ENCODE measurements around the gene ARHGAP30. TPM values are rescaled to one million over a fixed set of nuclear protein-coding genes. Genes with fewer than 3 reads are reported as not detected.
A peak's percentile ranks its signal among the peaks of the same experiment; 100 is the strongest.

The ARHGAP30 gene
- total and polyA plus RNA-seq, 2 donors (not counting 1 experiment from before 2014, with no cell fraction given), result not detected

- Histone ChIP-seq H3K27me3 (ENCODE audit: control insufficient read depth, insufficient read depth, low read length) (no peaks in the 10 kb centered on the region), H3K4me3 (replicated peaks in 1 of 4; ENCODE audit: control extremely low read depth in 1 of 4, insufficient read depth in 1 of 4, low read depth in 3 of 4, low read length in 4 of 4) (no peak overlapping the region), H3K9ac (ENCODE audit: insufficient read depth, low read length) (no peak overlapping the region), H3K9me3 (ENCODE audit: control insufficient read depth, insufficient read depth, low read depth, low read length) (no peaks in the 10 kb centered on the region), H3K4me1 (ENCODE audit: control insufficient read depth, extremely low read depth, insufficient read depth, low read length) (no peaks in the 10 kb centered on the region), H2AFZ (ENCODE audit: low read length) (no peak overlapping the region), H3K27ac (ENCODE audit: insufficient read depth, low read length) (no peak overlapping the region), H4K20me1 (ENCODE audit: control insufficient read depth, extremely low read depth, insufficient read depth, low read length) (no peaks in the 10 kb centered on the region), H3K36me3 (ENCODE audit: control insufficient read depth, insufficient read depth, low read length) (no peaks in the 10 kb centered on the region), H3K4me2 (ENCODE audit: extremely low read depth, insufficient read depth, low read length) (no peak overlapping the region), H3K79me2 (ENCODE audit: control insufficient read depth, insufficient read depth, low read length) (no peaks in the 10 kb centered on the region)
- DNase-seq (ENCODE audit: low read depth in 2 of 2), result no peak
- TF ChIP-seq CTCF (conservative IDR thresholded peaks at IDR 0.05 in 1 of 2, IDR thresholded peaks at IDR 0.05 in 1 of 2; ENCODE audit: low read depth in 1 of 2, low read length in 2 of 2), result no peak
- no peak for TF ChIP-seq EZH2 (IDR thresholded peaks at IDR 0.05; ENCODE audit: low read length, missing control alignments)
Measured at GRCh38 chr1:161009602-161010211, 60.0 kb downstream of the ARHGAP30 start.

GRCh38 chr1:161008869-161009510 lies 60.7 kb downstream of the ARHGAP30 start:
- Histone ChIP-seq H3K9me3 (ENCODE audit: control insufficient read depth, insufficient read depth, low read depth, low read length) (no peaks in the 10 kb centered on the region), H3K4me3 (replicated peaks in 1 of 4; ENCODE audit: control extremely low read depth in 1 of 4, insufficient read depth in 1 of 4, low read depth in 3 of 4, low read length in 4 of 4) (no peak overlapping the region), H3K4me2 (ENCODE audit: extremely low read depth, insufficient read depth, low read length) (no peak overlapping the region), H3K27me3 (ENCODE audit: control insufficient read depth, insufficient read depth, low read length) (no peaks in the 10 kb centered on the region), H4K20me1 (ENCODE audit: control insufficient read depth, extremely low read depth, insufficient read depth, low read length) (no peaks in the 10 kb centered on the region), H3K79me2 (ENCODE audit: control insufficient read depth, insufficient read depth, low read length) (no peaks in the 10 kb centered on the region), H3K4me1 (ENCODE audit: control insufficient read depth, extremely low read depth, insufficient read depth, low read length) (no peaks in the 10 kb centered on the region), H2AFZ (ENCODE audit: low read length) (no peak overlapping the region), H3K9ac (ENCODE audit: insufficient read depth, low read length) (no peak overlapping the region), H3K36me3 (ENCODE audit: control insufficient read depth, insufficient read depth, low read length) (no peaks in the 10 kb centered on the region), H3K27ac (ENCODE audit: insufficient read depth, low read length) (no peak overlapping the region)
- peak in 1 of 2 donors; percentile 40 for DNase-seq (ENCODE audit: low read depth in 2 of 2)
- TF ChIP-seq CTCF (conservative IDR thresholded peaks at IDR 0.05 in 1 of 2, IDR thresholded peaks at IDR 0.05 in 1 of 2; ENCODE audit: low read depth in 1 of 2, low read length in 2 of 2) (no peak), EZH2 (IDR thresholded peaks at IDR 0.05; ENCODE audit: low read length, missing control alignments) (no peak)

GRCh38 chr1:161007369-161007768 lies 62.3 kb downstream of the ARHGAP30 start:
- Histone ChIP-seq H3K4me3 (replicated peaks in 1 of 4; ENCODE audit: control extremely low read depth in 1 of 4, insufficient read depth in 1 of 4, low read depth in 3 of 4, low read length in 4 of 4) (no peak overlapping the region), H3K36me3 (ENCODE audit: control insufficient read depth, insufficient read depth, low read length) (no peaks in the 10 kb centered on the region)

More at GRCh38 chr1:161007369-161007768, 62.3 kb downstream of the ARHGAP30 start:
- no peak for TF ChIP-seq CTCF (conservative IDR thresholded peaks at IDR 0.05 in 1 of 2, IDR thresholded peaks at IDR 0.05 in 1 of 2; ENCODE audit: low read depth in 1 of 2, low read length in 2 of 2)
- TF ChIP-seq EZH2 (IDR thresholded peaks at IDR 0.05; ENCODE audit: low read length, missing control alignments), result no peak
- no peak for DNase-seq (ENCODE audit: low read depth in 2 of 2)
- H4K20me1 ChIP-seq (ENCODE audit: control insufficient read depth, extremely low read depth, insufficient read depth, low read length), result no peaks in the 10 kb centered on the region
- no peaks in the 10 kb centered on the region for H3K27me3 ChIP-seq (ENCODE audit: control insufficient read depth, insufficient read depth, low read length)
- H3K79me2 ChIP-seq (ENCODE audit: control insufficient read depth, insufficient read depth, low read length), result no peaks in the 10 kb centered on the region
- H2AFZ ChIP-seq (ENCODE audit: low read length), result no peak overlapping the region
- H3K4me1 ChIP-seq (ENCODE audit: control insufficient read depth, extremely low read depth, insufficient read depth, low read length), result no peaks in the 10 kb centered on the region
- H3K9ac ChIP-seq (ENCODE audit: insufficient read depth, low read length), result no peak overlapping the region
- H3K4me2 ChIP-seq (ENCODE audit: extremely low read depth, insufficient read depth, low read length), result no peak overlapping the region
- H3K27ac ChIP-seq (ENCODE audit: insufficient read depth, low read length), result no peak overlapping the region
- no peaks in the 10 kb centered on the region for H3K9me3 ChIP-seq (ENCODE audit: control insufficient read depth, insufficient read depth, low read depth, low read length)

Measured in fibroblast of lung (primary cell).